Prostate gland (tissue), 2 donors: ENCODE data around the gene ARMS2. TPM values are rescaled to one million over a fixed set of nuclear protein-coding genes. Genes with fewer than 3 reads are reported as not detected.

Experiments used
- DNase-seq: peaks from one replicate; pipeline ENCODE4 v3.0.0-alpha.2; 2019; ENCODE audit warnings: low spot score
- H3K27ac ChIP-seq, 2 donors: fragments of 200-600 bp; sonication (generic); 2 replicates each; pipeline ENCODE4 v1.5.1; 2017 to 2019
- H3K27me3 ChIP-seq: fragments of 200-600 bp; sonication (generic); replicated peaks from 2 replicates; pipeline ENCODE4 v1.5.1; 2019; ENCODE audit not compliant: insufficient read depth
- H3K36me3 ChIP-seq, 2 donors: fragments of 200-600 bp; sonication (generic); 1 replicate in 1 of 2; 2 replicates in 1 of 2; pipeline versions ENCODE4 v1.5.1 to v1.8.1; 2017 to 2019
- H3K4me1 ChIP-seq: fragments of 200-600 bp; sonication (generic); replicated peaks from 2 replicates; pipeline ENCODE4 v1.5.1; 2019
- H3K4me3 ChIP-seq, 2 donors: fragments of 200-600 bp; sonication (generic); 2 replicates each; pipeline ENCODE4 v1.5.1; 2017 to 2019
- H3K9me3 ChIP-seq: fragments of 200-600 bp; sonication (generic); 2 replicates; pipeline ENCODE4 v1.5.1; 2017
- CTCF ChIP-seq, 4 experiments: fragments of 200-600 bp in 2 of 4; fragments of 450-650 bp in 2 of 4; sonication (generic) in 2 of 4; IDR thresholded peaks; 1 replicate in 3 of 4; 2 replicates in 1 of 4; pipeline ENCODE4 v1.5.1; 2016 to 2019; ENCODE audit warnings: antibody characterized with exemption in 4 of 4, mild to moderate bottlenecking in 2 of 4, moderate library complexity in 2 of 4
- POLR2A ChIP-seq: fragments of 450-650 bp; IDR thresholded peaks from one replicate; pipeline ENCODE4 v1.6.1; 2016; ENCODE audit warnings: antibody characterized with exemption, mild to moderate bottlenecking
- POLR2AphosphoS5 ChIP-seq: sonication (generic); formaldehyde crosslinking; IDR thresholded peaks from one replicate; pipeline ENCODE4 v1.6.1; 2017; ENCODE audit warnings: antibody characterized with exemption
- WGBS: methylation state at CpG from one replicate; pipeline ENCODE4 v1.1.5; 2018; 5-methylcytosine and 5-hydroxymethylcytosine counted together
- intact Hi-C: fragments of 100-400 bp; cut with DNase I; formaldehyde crosslinking; loops from one replicate; pipeline ENCODE4 v1.14.2; 2022
- total RNA-seq, 2 donors: library from RNA; depleted of rRNA; stranded (reverse); fragments of >200 nt; gene quantifications; one replicate each; pipeline ENCODE4 v1.1.0, GENCODE V29; 2016

The ARMS2 gene
- total RNA-seq, 2 donors from 2014 or later: 1.1 TPM; not detected in 1

- TF ChIP-seq POLR2A (no peak), POLR2AphosphoS5 (no peak), CTCF (IDR thresholded peaks at IDR 0.05) (no peak)
- intact Hi-C loops: no loop called here
- no peak overlapping the region for H3K27ac ChIP-seq
- no peak overlapping the region for H3K4me3 ChIP-seq
- no peaks in the 10 kb centered on the region for H3K4me1 ChIP-seq
- H3K36me3 ChIP-seq: no peaks in the 10 kb centered on the region
- DNase-seq: no peak
- H3K9me3 ChIP-seq: no peaks in the 10 kb centered on the region
- no peaks in the 10 kb centered on the region for H3K27me3 ChIP-seq
- WGBS: 72% methylated on average over 14 of the region's 14 CpGs
Observed at GRCh38 chr10:122450353-122450990, 4.0 kb upstream of the ARMS2 start.

GRCh38 chr10:122454071-122454470 is 382 bp upstream of the ARMS2 start:
- 92% methylated on average over 3 of the region's 3 CpGs for WGBS
- intact Hi-C loops: no loop called here
- TF ChIP-seq CTCF (IDR thresholded peaks at IDR 0.05) (no peak), POLR2AphosphoS5 (no peak), POLR2A (no peak)
- Histone ChIP-seq H3K9me3 (no peaks in the 10 kb centered on the region), H3K36me3 (no peaks in the 10 kb centered on the region), H3K4me3 (no peak overlapping the region), H3K27me3 (no peaks in the 10 kb centered on the region), H3K27ac (no peak overlapping the region), H3K4me1 (no peaks in the 10 kb centered on the region)
- DNase-seq: no peak

- Histone ChIP-seq H3K4me3 (no peak overlapping the region), H3K9me3 (no peaks in the 10 kb centered on the region), H3K4me1 (no peaks in the 10 kb centered on the region), H3K27ac (no peak overlapping the region), H3K27me3 (no peaks in the 10 kb centered on the region), H3K36me3 (no peaks in the 10 kb centered on the region)
- TF ChIP-seq CTCF (IDR thresholded peaks at IDR 0.05) (no peak), POLR2A (no peak), POLR2AphosphoS5 (no peak)
- no peak for DNase-seq
- 88% methylated on average over 11 of the region's 11 CpGs for WGBS
- intact Hi-C loops: no loop called here
Observed at GRCh38 chr10:122455376-122456079, 1.1 kb downstream of the ARMS2 start.

- whole genome bisulfite sequencing: 78% methylated on average over 5 of the region's 5 CpGs
- H3K4me1 ChIP-seq: peaks cover under 1% of the 10 kb centered on the region
- no peak for DNase-seq
- intact Hi-C loops: no loop called here
- H3K27me3 ChIP-seq: no peaks in the 10 kb centered on the region
- H3K4me3 ChIP-seq: no peak overlapping the region
- no peak for TF ChIP-seq POLR2A
- no peak for TF ChIP-seq POLR2AphosphoS5
- no peak for TF ChIP-seq CTCF (IDR thresholded peaks at IDR 0.05)
- no peaks in the 10 kb centered on the region for H3K36me3 ChIP-seq
- H3K9me3 ChIP-seq: no peaks in the 10 kb centered on the region
- no peak overlapping the region for H3K27ac ChIP-seq
Observed at GRCh38 chr10:122457934-122458333, 3.5 kb downstream of the ARMS2 start.

- 90% methylated on average over 6 of the region's 6 CpGs for WGBS
- intact Hi-C loops: no loop called here
- Histone ChIP-seq H3K27me3 (no peaks in the 10 kb centered on the region), H3K9me3 (no peaks in the 10 kb centered on the region), H3K27ac (no peak overlapping the region), H3K4me3 (no peak overlapping the region), H3K4me1 (peaks cover 7% of the 10 kb centered on the region), H3K36me3 (no peaks in the 10 kb centered on the region)
- DNase-seq: no peak
- no peak for TF ChIP-seq CTCF (IDR thresholded peaks at IDR 0.05)
- no peak for TF ChIP-seq POLR2AphosphoS5
- no peak for TF ChIP-seq POLR2A
Observed at GRCh38 chr10:122458693-122459092, 4.2 kb downstream of the ARMS2 start.
